ENCODE measurements around the gene LRPAP1. TPM values are rescaled to one million over a fixed set of nuclear protein-coding genes. Genes with fewer than 3 reads are reported as not detected.

The LRPAP1 gene
- total and polyA plus RNA-seq, 2 donors (not counting 3 experiments of a cell fraction or from before 2014, with no cell fraction given): 90.1 to 170 TPM

DNA sequence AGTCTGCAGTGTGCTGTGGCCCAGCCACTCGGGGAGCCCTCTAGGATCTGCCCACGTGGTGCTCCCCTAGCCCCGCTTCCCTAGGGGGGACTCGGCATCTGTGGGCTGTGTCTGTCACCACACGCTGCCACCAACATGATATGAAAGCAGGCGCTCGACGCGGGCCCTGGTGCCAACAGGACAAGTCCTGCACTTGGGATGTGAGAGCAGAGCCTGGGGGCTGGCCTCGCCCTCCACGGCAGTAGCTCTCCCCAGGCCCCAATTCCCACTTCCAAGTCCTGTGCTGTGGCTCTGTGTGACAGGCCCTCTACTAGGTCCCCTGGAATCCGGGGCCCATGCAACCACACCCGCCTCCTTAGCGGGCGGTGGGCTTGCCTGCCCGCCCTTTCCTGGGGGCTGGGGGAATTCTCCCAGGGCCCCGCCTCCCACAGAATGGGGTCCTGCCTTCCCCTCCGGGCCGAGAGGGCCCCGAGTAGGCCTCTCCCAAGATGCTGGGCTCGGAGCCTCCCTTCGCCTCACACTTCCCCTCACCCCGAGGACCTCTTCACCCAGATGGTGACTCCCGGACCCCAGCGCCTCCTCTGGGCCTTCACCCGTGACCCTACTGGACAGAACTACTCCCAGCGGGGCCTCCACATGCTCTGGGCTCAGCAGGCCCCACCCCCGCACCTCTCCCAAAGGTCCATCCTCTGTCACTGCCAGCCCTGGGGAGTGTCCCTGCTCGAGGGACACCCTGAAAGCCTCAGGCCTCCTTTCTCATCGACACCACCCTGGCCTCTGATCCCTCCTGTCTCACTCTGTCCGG lies 11.2 kb downstream of the LRPAP1 start:
- no peaks in the 10 kb centered on the region for H3K27me3 ChIP-seq (ENCODE audit: control insufficient read depth in 2 of 2, insufficient read depth in 2 of 2, low read length in 2 of 2)
- DNase-seq (ENCODE audit: low read depth, low spot score) (no peak), FAIRE-seq (no peak)
- H3K4me1 ChIP-seq (ENCODE audit: control insufficient read depth, extremely low read depth, insufficient read depth, low read length): no peaks in the 10 kb centered on the region
- BruUV-seq (replicated peaks): no TSS peak
- H3K9ac ChIP-seq (replicated peaks; ENCODE audit: extremely low read depth, insufficient read depth, low read length): no peak overlapping the region
- dilution Hi-C loops (cut with MboI; ENCODE audit: extremely low pct_ligation_motif_present, low sequenced_read_pairs): no loop called here
- H3K36me3 ChIP-seq (ENCODE audit: control insufficient read depth in 2 of 2, extremely low read depth in 1 of 2, insufficient read depth in 2 of 2, low read length in 2 of 2): peaks cover 13 to 60% of the 10 kb centered on the region in 2 experiments
- no peaks in the 10 kb centered on the region for H3K79me2 ChIP-seq (ENCODE audit: control insufficient read depth, insufficient read depth, low read length)
- intact Hi-C loops (cut with micrococcal nuclease): no loop called here
- no peak overlapping the region for H3K4me2 ChIP-seq (ENCODE audit: insufficient read depth, low read length)
- H3K4me3 ChIP-seq (replicated peaks in 1 of 3; ENCODE audit: insufficient read depth in 1 of 3, low read depth in 1 of 3, low read length in 3 of 3): no peak overlapping the region
- H2AFZ ChIP-seq (ENCODE audit: low read depth, low read length): no peak overlapping the region
- H3K9me1 ChIP-seq (replicated peaks; ENCODE audit: control insufficient read depth, extremely low read depth, insufficient read depth, low read length): no peaks in the 10 kb centered on the region
- no peak overlapping the region for H3K27ac ChIP-seq (ENCODE audit: insufficient read depth, low read depth, low read length)
- ChIA-PET POLR2A (no interaction called here), CTCF (no interaction called here)
- TF ChIP-seq FOS (IDR thresholded peaks at IDR 0.05; ENCODE audit: borderline replicate concordance, insufficient read depth, low read length) (no peak), POLR2AphosphoS5 (IDR thresholded peaks at IDR 0.05; ENCODE audit: insufficient read depth, low read depth, low read length) (no peak), POLR2A (IDR thresholded peaks at IDR 0.05; ENCODE audit: low read depth, low read length) (no peak), EZH2 (IDR thresholded peaks at IDR 0.05; ENCODE audit: borderline replicate concordance, low read depth, low read length, severe bottlenecking) (no peak), GATA2 (IDR thresholded peaks at IDR 0.05; ENCODE audit: insufficient read depth, insufficient read length, low read depth, low read length) (no peak), JUN (IDR thresholded peaks at IDR 0.05; ENCODE audit: borderline replicate concordance, insufficient read depth, insufficient read length, low read depth) (no peak)
- TF ChIP-seq, protein P1, sequence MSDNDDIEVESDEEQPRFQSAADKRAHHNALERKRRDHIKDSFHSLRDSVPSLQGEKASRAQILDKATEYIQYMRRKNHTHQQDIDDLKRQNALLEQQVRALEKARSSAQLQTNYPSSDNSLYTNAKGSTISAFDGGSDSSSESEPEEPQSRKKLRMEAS (IDR thresholded peaks at IDR 0.05; ENCODE audit: insufficient read depth, insufficient read length): no peak
- H3K9me3 ChIP-seq (replicated peaks; ENCODE audit: control insufficient read depth, insufficient read depth, low read length): no peaks in the 10 kb centered on the region
- no peaks in the 10 kb centered on the region for H4K20me1 ChIP-seq (replicated peaks; ENCODE audit: control insufficient read depth, extremely low read depth, insufficient read depth, low read length)

DNA sequence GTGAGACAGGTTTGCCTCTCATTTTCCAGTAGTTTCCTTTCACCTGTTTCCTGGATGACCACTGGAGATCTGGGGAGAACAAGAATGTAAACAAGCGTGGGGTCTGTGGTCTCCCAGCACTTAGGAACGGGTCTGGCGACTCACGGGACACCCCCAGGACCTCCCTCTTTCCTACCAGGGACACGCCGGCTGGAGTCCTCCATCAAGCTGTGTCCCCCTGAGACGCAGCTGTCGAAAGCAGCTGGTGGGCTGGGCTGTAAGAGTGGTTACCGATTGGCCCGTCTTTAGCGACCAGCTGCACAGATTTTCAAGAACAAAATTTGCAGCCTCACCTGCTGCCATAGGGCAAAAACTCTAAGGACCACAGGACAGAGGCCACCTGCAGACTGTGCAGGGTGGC lies 11.9 kb downstream of the LRPAP1 start:
- Histone ChIP-seq H3K9me1 (replicated peaks; ENCODE audit: control insufficient read depth, extremely low read depth, insufficient read depth, low read length) (no peaks in the 10 kb centered on the region), H3K36me3 (ENCODE audit: control insufficient read depth in 2 of 2, extremely low read depth in 1 of 2, insufficient read depth in 2 of 2, low read length in 2 of 2) (peaks cover 15 to 65% of the 10 kb centered on the region in 2 experiments), H3K9ac (replicated peaks; ENCODE audit: extremely low read depth, insufficient read depth, low read length) (no peak overlapping the region), H3K4me2 (ENCODE audit: insufficient read depth, low read length) (no peak overlapping the region), H3K79me2 (ENCODE audit: control insufficient read depth, insufficient read depth, low read length) (no peaks in the 10 kb centered on the region), H2AFZ (ENCODE audit: low read depth, low read length) (no peak overlapping the region), H3K4me1 (ENCODE audit: control insufficient read depth, extremely low read depth, insufficient read depth, low read length) (no peaks in the 10 kb centered on the region), H4K20me1 (replicated peaks; ENCODE audit: control insufficient read depth, extremely low read depth, insufficient read depth, low read length) (no peaks in the 10 kb centered on the region), H3K9me3 (replicated peaks; ENCODE audit: control insufficient read depth, insufficient read depth, low read length) (no peaks in the 10 kb centered on the region), H3K4me3 (replicated peaks in 1 of 3; ENCODE audit: insufficient read depth in 1 of 3, low read depth in 1 of 3, low read length in 3 of 3) (no peak overlapping the region), H3K27ac (ENCODE audit: insufficient read depth, low read depth, low read length) (no peak overlapping the region), H3K27me3 (ENCODE audit: control insufficient read depth in 2 of 2, insufficient read depth in 2 of 2, low read length in 2 of 2) (no peaks in the 10 kb centered on the region)
- dilution Hi-C loops (cut with MboI; ENCODE audit: extremely low pct_ligation_motif_present, low sequenced_read_pairs) (no loop called here), intact Hi-C loops (cut with micrococcal nuclease) (no loop called here)
- CTCF ChIA-PET: no interaction called here
- no TSS peak for BruUV-seq (replicated peaks)
- FAIRE-seq: no peak
- TF ChIP-seq, protein P1 (IDR thresholded peaks at IDR 0.05; ENCODE audit: insufficient read depth, insufficient read length): no peak
- no peak for TF ChIP-seq POLR2A (IDR thresholded peaks at IDR 0.05; ENCODE audit: low read depth, low read length)
- no peak for TF ChIP-seq JUN (IDR thresholded peaks at IDR 0.05; ENCODE audit: borderline replicate concordance, insufficient read depth, insufficient read length, low read depth)
- no peak for TF ChIP-seq EZH2 (IDR thresholded peaks at IDR 0.05; ENCODE audit: borderline replicate concordance, low read depth, low read length, severe bottlenecking)
- no peak for TF ChIP-seq CTCF (IDR thresholded peaks at IDR 0.05; ENCODE audit: extremely low read depth in 1 of 2, insufficient read depth in 1 of 2, low read depth in 1 of 2, low read length in 2 of 2)
- no peak for TF ChIP-seq GATA2 (IDR thresholded peaks at IDR 0.05; ENCODE audit: insufficient read depth, insufficient read length, low read depth, low read length)
- TF ChIP-seq FOS (IDR thresholded peaks at IDR 0.05; ENCODE audit: borderline replicate concordance, insufficient read depth, low read length): no peak
- no peak for TF ChIP-seq POLR2AphosphoS5 (IDR thresholded peaks at IDR 0.05; ENCODE audit: insufficient read depth, low read depth, low read length)
- no peak for TF ChIP-seq MYC (IDR thresholded peaks at IDR 0.05; ENCODE audit: low read depth, low read length)
- POLR2A ChIA-PET: no interaction called here
- DNase-seq (ENCODE audit: low read depth, low spot score): no peak
